Measurements from ENCODE around the gene PSME3.

The PSME3 gene

DNA sequence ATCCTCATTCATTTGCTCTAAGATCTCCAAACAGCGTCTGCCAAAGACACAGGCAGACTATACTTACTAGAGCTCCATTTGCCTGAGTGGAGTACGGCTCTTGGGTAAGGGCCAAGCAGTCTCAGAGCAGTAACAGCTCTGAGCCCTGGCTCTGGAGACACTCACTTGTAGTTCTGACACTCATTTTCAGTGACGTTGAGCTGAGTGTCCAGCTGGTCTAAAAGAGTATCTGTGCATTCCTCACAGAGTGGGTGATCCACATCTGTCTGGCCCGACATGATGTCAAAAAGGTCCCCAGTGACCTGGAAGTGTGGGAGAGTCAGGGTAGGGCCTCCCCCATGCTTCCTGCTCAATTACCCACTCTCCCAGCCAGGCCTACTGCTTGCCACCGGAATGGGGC is 14.8 kb upstream of the PSME3 start:
- no peak for DNase-seq

GRCh38 chr17:42819939-42820535 is 13.2 kb upstream of the PSME3 start:
- no peak for DNase-seq

DNA sequence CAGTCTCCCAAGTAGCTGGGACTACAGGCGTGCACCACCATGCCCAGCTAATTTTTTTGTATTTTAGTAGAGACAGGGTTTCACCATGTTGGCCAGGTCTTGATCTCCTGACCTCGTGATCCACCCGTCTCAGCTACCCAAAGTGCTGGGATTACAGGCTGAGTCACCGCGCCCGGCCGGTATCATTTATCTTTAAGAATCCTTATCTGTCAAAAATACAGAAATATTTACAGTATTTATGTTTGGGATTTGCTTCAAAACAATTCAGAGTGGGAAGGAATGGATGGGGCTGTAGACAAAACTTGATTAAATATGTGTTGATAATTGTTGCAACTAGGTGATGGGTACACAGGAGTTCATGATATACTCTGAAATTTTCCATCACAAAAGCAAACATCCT is 12.0 kb upstream of the PSME3 start:
- no peak for DNase-seq

DNA sequence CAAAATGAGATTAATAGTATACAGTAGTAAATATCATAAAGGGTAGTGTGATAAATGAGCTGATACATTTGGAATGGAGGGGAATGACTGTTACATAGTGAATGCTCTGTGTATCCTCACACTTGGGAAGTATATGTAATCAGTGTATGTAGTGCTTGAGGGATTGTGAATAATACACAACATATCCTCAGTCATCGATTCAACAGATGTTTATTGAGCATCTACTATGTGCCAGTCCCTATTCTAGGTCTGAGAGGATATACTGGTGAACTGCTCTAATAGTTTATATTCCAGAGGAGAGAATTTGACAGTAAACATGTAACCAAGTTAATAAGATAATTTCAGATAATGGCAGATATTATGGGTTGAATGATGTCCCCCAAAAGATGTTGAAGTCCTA is 5.7 kb upstream of the PSME3 start:
- DNase-seq = no peak

- no peak for DNase-seq
Measured at GRCh38 chr17:42830971-42831370, 2.2 kb upstream of the PSME3 start.

GRCh38 chr17:42832213-42832933 is 824 bp upstream of the PSME3 start:
- no peak for DNase-seq

DNA sequence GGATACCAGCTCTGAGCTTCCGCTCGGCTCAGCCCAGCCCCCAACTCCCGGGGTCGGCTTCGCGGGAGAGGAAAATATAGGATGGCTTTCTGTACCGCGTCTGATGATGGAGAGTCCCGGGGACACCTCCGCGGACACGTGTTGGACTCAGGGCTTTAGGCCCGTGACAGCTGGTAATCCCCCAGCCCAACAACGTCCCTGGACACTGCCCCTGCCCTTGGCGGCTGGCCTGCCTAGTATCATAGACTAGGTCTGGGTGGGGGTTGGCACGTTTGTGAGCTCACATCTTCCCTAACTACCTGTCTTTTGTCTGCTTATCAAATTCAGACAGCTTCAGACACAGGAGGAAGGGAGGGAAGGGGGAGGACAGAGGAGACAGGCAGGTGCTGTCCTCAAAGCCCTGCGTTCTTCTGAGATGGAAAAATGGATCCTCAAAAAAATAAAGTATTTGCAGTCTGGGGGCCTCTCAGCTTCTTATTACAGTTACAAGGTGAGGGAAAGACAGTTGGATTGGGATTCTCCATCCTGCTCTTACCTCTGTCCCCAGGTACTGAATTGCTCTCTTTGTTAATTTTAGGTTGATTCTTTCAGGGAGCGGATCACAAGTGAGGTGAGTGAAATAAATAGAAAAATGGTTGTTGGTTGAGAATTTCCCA is 698 bp downstream of the PSME3 start:
- no peak for DNase-seq

DNA sequence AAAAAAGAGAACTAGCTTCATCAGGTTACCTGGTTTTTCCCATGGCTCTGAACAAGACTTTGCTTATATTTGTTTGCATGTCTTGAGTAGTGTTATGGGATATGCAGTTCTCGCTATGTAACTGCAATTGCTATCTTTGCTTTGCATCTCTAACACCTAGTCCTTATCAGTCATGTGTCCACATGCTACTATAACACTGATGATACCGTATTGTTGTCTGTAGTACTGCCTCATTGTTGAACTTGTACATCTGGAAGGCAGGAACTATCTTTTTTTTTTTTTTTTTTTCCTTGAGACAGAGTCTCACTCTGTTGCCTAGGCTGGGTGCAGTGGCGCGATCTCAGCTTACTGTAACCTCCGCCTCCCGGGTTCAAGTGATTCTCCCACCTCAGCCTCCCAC is 2.5 kb downstream of the PSME3 start:
- DNase-seq = no peak

DNA sequence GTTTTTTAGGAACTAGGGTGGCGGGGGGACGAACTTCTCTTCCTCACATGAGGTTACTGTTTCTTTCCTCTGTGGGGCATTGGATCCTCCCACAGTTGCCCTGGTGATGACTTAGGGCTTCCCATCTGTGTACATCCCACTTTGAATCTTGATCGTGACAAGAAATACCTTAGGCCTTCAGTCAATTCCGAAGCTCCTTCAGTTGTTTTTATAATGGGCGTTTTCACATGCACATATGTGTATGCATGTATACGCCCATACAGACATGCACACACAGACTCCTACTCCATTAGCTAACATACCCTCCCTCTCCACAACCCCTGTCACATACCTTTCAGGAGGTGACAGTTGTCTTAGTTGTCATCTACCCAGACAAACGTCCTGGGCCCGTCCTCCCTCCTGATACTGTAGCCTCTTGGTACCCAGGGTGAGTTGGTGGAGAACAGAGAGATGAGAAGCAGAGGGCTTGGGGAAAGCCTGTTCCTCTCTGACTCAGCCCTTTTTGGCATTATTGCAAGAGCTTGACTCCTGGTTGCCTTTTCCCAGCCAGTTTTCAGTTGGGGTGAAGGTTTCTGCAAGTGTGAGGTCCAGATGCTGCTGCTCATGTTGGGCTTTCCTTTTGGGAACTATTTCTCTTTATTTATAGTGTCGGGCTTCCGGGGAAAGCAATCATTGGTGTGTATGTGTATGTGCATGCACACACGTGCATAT is 8.9 kb downstream of the PSME3 start:
- DNase-seq = no peak

DNA sequence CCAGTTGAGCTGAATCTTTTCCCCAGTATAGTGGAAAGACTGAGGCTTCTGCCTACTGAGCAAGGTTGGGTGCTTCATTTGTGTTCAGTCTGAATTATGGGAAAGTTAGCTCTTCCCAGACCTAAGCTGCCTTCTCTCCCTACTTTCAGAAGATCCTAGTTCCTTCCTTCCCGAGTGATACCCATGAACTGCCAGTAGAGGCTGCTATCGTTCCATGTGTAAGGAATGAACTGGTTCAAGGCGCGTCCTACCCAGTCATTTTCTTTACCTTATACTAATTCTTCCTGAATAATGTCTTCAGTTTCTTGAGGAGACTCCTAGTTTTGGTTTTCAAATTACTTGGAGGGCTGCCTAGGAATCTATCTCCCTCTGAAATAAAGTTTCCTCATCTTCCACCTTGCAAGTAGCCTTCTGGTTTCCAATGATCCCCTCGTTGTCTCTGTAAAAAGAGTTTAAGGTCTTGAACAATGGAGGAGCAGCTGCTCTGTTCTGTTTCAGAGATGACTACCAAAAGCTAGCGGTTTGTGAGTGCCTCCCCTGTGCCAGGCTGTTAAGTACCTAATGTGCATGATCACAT is 10.2 kb downstream of the PSME3 start:
- no peak for DNase-seq

DNA sequence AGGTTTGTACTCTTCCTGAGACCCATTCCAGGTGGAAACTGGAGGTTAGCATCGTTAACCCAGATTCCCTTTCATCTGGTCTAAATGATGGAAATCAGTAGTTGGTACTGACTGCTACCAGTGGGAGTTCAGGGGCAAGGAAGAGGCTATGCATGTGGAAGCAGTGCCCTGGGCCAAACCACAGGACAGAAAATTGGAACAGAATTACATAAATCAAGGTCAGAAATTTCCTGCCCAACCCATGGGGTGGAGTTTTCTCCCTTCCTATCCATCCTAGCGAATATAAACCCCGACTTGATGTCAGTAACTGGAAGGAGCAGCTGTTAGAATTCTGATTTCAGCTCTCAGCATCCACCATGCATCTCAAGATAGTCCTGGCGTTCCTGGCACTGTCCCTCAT is 11.1 kb downstream of the PSME3 start, which contains the start of gene AOC2:
TSS of gene AOC2 (plus strand) at position 310 of the 400 bp plus-strand sequence. CDS start at position 357, 47 bp downstream.
- no peak for DNase-seq

GRCh38 chr17:42844761-42845555 is 11.8 kb downstream of the PSME3 start:
- DNase-seq = no peak

GRCh38 chr17:42845556-42845917 is 12.3 kb downstream of the PSME3 start:
- DNase-seq = no peak

DNA sequence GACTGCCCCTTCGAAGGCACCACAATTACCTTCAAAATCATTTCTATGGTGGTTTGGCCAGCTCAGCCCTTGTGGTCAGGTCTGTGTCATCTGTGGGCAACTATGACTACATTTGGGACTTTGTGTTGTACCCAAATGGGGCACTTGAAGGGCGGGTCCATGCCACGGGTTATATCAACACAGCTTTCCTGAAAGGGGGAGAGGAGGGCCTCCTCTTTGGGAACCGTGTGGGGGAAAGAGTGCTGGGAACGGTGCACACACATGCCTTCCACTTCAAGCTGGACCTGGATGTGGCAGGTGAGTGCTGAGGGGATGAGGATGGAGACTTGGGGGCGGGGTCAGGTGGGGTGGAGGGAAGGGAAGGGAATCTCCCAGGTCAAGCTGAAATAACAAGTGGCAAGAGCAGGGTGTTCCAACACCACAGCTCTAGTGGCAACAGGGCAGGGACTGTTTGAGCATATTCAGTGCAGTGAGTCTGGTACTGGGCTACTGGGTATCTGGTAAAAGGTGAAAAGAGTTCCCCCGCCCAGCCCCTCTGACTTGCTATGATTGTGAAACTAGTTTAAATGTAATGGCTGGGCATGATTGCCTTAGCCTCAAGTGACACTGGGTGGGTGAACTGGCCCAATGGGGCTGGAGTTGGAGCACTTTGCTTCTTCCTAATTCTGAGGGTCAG is 12.9 kb downstream of the PSME3 start:
- DNase-seq = no peak

DNA sequence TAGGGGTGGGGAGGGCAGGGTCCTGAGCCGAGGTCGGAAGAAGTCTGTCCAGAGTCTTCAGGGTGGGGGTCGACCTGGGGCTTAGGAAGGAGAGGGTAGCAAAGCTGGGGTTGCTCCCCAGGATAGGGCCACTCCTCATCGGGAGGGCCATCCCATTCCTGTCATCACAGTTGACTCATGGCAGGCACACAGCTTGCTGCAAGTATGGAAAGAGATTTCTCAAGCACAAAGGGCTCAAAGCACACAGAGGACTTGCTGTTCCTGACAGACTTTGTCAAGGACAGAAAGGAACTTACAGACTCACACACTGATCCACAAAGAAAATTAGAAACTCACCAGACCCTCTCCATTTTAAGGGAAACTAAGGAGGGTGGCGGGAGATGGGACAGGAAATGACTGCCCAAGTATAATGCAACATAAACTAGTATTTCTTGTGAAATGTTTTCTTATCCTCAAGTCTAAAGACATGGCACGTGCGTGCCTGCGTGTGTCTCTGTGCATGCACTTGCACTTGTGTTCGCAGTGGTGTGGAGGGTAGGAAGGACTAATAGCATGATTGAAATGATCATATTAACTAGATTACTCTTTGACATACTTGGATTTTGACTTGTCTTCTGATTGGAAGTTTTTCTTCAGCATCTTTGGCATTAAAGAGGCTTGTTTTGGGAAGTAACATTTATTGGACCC is 13.5 kb downstream of the PSME3 start:
- no peak for DNase-seq

GRCh38 chr17:42848093-42848492 is 14.9 kb downstream of the PSME3 start:
- DNase-seq = no peak

GRCh38 chr17:42849031-42849430 is 15.8 kb downstream of the PSME3 start:
- DNase-seq = no peak

DNA sequence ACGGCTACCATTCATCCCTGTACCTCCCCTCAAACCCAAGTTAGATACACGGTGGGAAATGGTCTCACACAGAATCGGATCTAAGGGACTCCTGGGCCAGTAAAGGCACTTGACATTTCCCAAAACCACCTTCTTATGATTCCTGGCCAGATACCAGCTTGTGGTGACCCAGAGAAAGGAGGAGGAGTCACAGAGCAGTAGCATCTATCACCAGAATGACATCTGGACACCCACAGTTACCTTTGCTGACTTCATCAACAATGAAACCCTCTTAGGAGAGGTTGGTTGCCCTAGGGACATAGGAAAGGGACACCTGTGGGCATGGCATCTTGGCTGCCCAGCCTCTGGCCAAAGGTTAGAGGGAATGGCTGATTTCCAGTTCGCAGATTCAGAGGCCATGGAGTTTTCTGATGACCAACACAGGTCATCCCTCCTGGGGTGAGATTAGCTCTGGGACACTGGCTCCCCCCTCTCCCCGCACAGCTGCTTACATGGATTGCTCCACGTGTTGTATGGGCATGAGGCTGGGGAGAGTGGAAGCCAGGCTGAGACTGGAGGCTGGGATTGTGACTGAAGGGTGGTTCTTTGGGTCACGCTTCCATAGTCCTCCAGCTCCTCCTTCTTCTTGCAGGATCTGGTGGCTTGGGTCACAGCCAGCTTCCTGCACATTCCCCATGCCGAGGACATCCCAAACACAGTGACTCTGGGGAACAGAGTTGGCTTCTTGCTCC is 16.4 kb downstream of the PSME3 start:
- no peak for DNase-seq

DNA sequence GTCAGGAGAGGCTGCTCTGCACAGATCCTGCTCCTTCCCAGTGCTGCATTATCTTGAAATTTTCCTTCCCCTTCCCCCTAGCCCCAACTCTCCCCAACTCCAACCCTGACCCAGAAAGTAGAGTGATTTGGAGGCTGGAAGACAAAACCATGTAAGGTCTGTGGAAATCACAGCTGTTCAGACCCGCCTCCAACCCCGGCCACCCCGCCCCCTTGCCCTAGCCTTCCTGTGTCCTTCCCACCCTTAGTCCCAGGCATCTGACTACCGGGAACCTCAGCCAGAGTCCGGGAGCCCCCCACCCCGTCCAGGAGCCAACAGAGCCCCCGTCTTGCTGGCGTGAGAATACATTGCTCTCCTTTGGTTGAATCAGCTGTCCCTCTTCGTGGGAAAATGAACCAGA is 17.8 kb downstream of the PSME3 start, which contains the start of gene AOC3:
TSS of gene AOC3 (plus strand) at position 246 of the 400 bp plus-strand sequence. CDS start at position 391, 145 bp downstream.
- no peak for DNase-seq

All from cortex of kidney (tissue), 1 donor.